Stimulated activated memory B cell treated with anti-CD40 and anti-IgM and Interleukin-4, amounts not matched to agents 10 μg/mL and 1 μg/mL and 100 μg/mL, for 72 hours (primary cell): Measurements from ENCODE around the gene CYP4A22.
"Not testable (repeated sequence)": the region's sequence is repeated elsewhere in the genome, so short reads cannot be mapped to it uniquely, and the experiment has no call there.

Experiments used
- ATAC-seq: fragments of 150-1000 bp; cut with Tn5 transposase; 2 replicates; pipeline ENCODE4 v1.10.0; 2021
- H3K27ac Mint-ChIP-seq: one replicate; pipeline ENCODE4 v1.8.0; 2022; ENCODE audit warnings: mild to moderate bottlenecking, mixed read lengths
- H3K27me3 Mint-ChIP-seq: one replicate; pipeline ENCODE4 v1.8.0; 2022; ENCODE audit warnings: mixed read lengths
- H3K36me3 Mint-ChIP-seq: one replicate; pipeline ENCODE4 v1.8.0; 2022; ENCODE audit warnings: mixed read lengths
- H3K4me1 Mint-ChIP-seq: one replicate; pipeline ENCODE4 v1.8.0; 2022; ENCODE audit warnings: mixed read lengths
- H3K4me3 Mint-ChIP-seq: one replicate; pipeline ENCODE4 v1.8.0; 2022; ENCODE audit warnings: mild to moderate bottlenecking, moderate library complexity, mixed read lengths
- H3K9me3 Mint-ChIP-seq: one replicate; pipeline ENCODE4 v1.8.0; 2022; ENCODE audit warnings: mixed read lengths

CYP4A22 gene, protein sequence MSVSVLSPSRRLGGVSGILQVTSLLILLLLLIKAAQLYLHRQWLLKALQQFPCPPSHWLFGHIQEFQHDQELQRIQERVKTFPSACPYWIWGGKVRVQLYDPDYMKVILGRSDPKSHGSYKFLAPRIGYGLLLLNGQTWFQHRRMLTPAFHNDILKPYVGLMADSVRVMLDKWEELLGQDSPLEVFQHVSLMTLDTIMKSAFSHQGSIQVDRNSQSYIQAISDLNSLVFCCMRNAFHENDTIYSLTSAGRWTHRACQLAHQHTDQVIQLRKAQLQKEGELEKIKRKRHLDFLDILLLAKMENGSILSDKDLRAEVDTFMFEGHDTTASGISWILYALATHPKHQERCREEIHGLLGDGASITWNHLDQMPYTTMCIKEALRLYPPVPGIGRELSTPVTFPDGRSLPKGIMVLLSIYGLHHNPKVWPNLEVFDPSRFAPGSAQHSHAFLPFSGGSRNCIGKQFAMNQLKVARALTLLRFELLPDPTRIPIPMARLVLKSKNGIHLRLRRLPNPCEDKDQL

DNA sequence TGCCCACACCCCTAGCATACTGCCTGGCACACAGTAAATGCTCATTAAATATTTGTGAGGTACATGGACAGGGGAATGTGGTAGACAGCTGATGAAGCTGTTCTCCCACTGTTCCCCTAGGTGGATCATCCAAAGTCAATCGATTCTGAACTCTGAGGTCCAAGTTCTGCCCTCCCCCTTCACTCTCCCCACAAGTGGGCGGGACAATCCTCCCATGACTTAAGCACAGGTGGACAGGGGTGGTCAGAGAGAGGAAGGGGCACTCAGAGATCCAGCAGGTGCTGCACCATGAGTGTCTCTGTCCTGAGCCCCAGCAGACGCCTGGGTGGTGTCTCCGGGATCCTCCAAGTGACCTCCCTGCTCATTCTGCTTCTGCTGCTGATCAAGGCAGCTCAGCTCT, at the start of gene CYP4A22:
CYP4A22 (plus strand) TSS at position 244 of the 400 bp plus-strand sequence; CDS start at position 289, 45 bp downstream.
- H3K4me1 Mint-ChIP-seq, result no peaks in the 10 kb centered on the region
- H3K36me3 Mint-ChIP-seq, result no peaks in the 10 kb centered on the region
- ATAC-seq, result no peak
- H3K4me3 Mint-ChIP-seq, result no peak within 1 kb of the TSS
- no peak within 1 kb of the TSS for H3K27ac Mint-ChIP-seq
- no peaks in the 10 kb centered on the region for H3K9me3 Mint-ChIP-seq
- peaks cover 6% of the 10 kb centered on the region for H3K27me3 Mint-ChIP-seq

DNA sequence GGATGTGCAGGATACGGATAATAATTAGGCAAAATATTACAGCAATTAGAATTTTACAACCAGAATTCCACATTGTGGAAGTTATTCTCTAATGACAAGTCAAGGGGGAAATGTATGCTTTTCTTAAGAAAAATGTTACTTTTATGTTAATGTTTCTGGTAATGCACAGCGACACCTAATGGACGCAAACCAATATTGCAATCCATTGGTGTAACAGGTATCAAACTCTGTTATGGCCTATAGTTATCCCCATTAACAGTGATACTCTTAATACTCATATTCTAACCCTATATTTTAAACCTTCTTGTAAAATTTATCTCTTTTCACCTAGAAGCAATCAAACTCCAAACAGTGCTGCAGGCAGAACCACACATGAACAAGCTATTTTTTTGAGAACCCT, 47.9 kb upstream of the CYP4A22 start:
- not testable (repeated sequence) for H3K27ac Mint-ChIP-seq, H3K27me3 Mint-ChIP-seq, H3K36me3 Mint-ChIP-seq, H3K4me3 Mint-ChIP-seq, ATAC-seq, H3K4me1 Mint-ChIP-seq, H3K9me3 Mint-ChIP-seq

DNA sequence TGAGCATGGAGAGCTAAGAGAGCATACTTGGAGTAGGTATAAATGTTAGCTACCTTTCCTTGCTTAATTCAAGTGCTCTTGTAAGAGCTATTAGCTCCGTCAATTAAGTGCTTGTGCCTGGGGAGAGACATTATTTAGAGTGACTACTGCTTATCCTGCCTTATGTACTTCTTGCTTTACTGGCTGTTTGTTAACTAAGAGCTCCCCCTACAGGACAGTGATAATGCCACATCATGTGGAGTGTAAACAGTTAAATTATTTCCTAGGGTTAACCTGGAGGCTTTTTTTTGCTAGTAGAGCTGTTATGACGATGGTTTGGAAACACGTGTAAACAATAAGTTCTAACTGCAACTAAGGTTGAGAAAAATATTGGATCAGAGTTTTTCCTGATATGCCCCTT, 45.8 kb upstream of the CYP4A22 start:
- not testable (repeated sequence) for ATAC-seq, H3K4me3 Mint-ChIP-seq, H3K9me3 Mint-ChIP-seq, H3K27ac Mint-ChIP-seq, H3K4me1 Mint-ChIP-seq, H3K27me3 Mint-ChIP-seq, H3K36me3 Mint-ChIP-seq

DNA sequence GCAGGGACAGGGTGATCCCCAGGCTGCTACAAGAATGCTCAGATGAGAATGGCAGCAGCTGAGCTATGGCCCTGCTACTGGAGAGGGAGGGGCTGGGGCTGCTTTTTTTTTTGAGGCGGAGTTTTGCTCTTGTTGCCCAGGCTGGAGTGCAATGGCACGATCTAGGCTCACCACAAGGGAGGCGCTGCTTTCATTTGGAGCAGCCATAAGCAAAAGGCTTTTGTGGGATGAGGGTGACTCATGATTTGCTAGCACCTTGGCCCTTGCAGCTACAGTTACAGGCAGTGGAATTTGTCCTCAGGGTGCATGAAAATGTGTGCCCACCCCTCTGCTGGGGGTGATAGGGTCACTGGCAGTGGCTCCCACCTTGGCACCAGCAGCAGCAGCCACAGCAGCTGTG, 32.4 kb upstream of the CYP4A22 start:
- Mint-ChIP-seq H3K27me3 (peaks cover 20% of the 10 kb centered on the region), H3K36me3 (no peaks in the 10 kb centered on the region), H3K4me1 (no peaks in the 10 kb centered on the region), H3K9me3 (peaks cover 14% of the 10 kb centered on the region), H3K27ac (no peak overlapping the region), H3K4me3 (no peak overlapping the region)
- ATAC-seq, result no peak

DNA sequence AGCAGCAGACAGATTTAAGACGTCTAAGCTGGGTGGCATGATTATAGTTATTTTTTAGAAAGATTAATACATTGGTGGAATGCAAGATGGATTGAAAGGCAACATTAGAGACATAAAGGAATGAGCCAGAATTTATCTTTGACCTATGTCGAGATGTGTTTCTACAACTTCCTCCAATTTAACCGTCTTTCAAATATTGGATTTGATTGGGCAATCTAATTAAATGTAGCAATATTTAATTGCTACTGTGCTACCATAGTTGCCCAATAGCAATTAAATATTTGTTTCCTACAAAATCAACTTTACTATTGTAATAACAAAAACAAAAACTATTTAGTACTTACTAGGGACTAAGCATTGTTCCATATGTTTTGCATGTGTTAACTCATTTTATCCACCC, 30.4 kb upstream of the CYP4A22 start:
- no peak for ATAC-seq
- H3K4me3 Mint-ChIP-seq, result no peak overlapping the region
- no peaks in the 10 kb centered on the region for H3K4me1 Mint-ChIP-seq
- H3K9me3 Mint-ChIP-seq, result peaks cover 8% of the 10 kb centered on the region
- no peaks in the 10 kb centered on the region for H3K36me3 Mint-ChIP-seq
- H3K27ac Mint-ChIP-seq, result no peak overlapping the region
- H3K27me3 Mint-ChIP-seq, result peaks cover 17% of the 10 kb centered on the region

DNA sequence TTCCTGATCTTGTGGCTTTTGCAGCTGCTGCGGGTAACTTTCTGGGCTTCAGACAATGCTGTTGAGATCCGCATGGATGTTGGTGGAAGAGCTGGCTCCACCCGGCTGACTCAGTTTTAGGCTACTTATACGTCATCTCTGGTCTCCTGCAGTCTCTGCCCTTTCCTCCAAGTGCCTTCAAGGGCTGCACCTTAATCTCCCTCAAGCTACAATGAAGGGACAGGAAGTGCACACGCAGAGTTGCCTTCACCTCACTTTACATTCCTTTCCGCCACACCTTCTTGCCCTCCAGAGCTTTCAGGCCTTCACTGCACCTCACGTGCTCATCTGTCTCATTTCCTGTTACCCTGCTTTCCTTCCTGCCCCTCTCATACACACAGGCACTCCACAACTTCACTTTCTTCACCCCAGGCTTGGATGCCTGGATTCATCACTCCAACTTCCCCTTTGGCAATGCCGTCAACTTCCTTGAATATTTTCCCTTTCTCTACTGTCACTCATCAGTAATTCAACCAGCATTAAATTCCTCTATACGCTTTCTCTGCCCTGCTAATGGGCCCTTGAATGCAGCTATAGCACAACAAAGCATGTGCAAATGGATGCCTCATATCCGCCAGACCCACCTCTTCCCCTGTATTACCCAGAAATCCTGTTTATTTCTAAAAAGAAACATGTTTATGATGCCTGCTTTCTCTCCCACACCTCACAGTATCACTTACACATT, 29.2 kb upstream of the CYP4A22 start:
- not testable (repeated sequence) for H3K36me3 Mint-ChIP-seq, H3K4me1 Mint-ChIP-seq, H3K9me3 Mint-ChIP-seq, H3K27ac Mint-ChIP-seq, H3K27me3 Mint-ChIP-seq, H3K4me3 Mint-ChIP-seq, ATAC-seq

DNA sequence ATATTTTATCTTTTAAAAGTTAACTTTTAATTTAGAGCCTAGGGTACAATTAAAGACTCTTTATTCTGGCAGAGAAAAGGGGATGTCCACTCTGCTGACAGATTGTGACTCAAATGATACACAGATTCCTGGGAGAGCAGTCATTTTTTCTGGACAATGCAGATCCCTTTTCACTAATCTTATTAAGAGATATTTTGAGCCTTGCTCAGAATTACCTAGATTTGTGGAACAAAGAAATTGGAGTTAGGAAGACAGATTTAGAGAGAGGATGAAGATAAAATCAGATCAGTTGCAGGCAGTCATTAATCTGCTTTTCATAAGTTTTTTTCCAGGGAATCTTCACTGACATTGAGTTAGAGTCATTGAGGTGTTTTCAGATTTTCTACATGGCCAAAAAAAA, 27.8 kb upstream of the CYP4A22 start:
- not testable (repeated sequence) for H3K9me3 Mint-ChIP-seq, ATAC-seq, H3K27me3 Mint-ChIP-seq, H3K4me3 Mint-ChIP-seq, H3K36me3 Mint-ChIP-seq, H3K27ac Mint-ChIP-seq, H3K4me1 Mint-ChIP-seq

DNA sequence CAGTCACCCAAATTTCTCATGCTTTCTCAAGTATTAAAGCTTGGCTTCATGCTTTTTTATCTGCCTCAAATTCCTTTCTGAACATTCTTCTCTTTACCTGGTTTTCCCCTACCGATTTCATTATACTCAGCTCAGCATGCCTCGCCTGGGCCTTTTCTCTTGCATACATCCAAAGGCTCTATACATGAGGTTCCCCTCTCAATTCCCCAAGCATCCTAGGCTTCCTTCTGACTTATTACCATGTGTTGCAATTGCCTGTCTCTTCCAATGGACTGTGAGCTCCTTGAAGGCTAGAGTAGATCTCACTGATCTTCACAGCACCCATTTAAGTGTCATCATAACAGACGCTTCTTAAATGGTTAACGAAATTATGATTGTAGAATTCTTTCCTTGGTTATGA, 24.1 kb upstream of the CYP4A22 start:
- no peaks in the 10 kb centered on the region for H3K36me3 Mint-ChIP-seq
- no peak for ATAC-seq
- peaks cover 4% of the 10 kb centered on the region for H3K9me3 Mint-ChIP-seq

DNA sequence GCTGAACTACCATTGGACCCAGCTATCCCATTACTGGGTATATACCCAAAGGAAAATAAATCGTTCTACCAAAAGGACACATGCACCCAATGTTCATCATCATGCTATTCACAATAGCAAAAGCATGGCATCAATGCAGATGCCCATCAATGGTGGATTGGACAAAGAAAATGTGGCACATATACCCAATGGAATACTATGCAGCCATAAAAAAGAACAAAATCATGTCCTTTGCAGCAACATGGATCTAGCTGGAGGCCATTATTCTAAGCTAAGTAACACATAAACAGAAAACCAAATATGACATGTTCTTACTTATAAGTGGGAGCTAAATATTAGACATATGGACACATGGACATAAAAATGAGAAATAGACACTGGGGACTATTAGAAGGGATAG, 16.2 kb upstream of the CYP4A22 start:
- not testable (repeated sequence) for H3K9me3 Mint-ChIP-seq, H3K27me3 Mint-ChIP-seq, H3K36me3 Mint-ChIP-seq, ATAC-seq, H3K4me3 Mint-ChIP-seq, H3K27ac Mint-ChIP-seq, H3K4me1 Mint-ChIP-seq

More for the DNA sequence above, 24.1 kb upstream of the CYP4A22 start:
- H3K27me3 Mint-ChIP-seq, result peaks cover 8% of the 10 kb centered on the region
- H3K4me1 Mint-ChIP-seq, result no peaks in the 10 kb centered on the region
- H3K4me3 Mint-ChIP-seq, result no peak overlapping the region
- no peak overlapping the region for H3K27ac Mint-ChIP-seq

DNA sequence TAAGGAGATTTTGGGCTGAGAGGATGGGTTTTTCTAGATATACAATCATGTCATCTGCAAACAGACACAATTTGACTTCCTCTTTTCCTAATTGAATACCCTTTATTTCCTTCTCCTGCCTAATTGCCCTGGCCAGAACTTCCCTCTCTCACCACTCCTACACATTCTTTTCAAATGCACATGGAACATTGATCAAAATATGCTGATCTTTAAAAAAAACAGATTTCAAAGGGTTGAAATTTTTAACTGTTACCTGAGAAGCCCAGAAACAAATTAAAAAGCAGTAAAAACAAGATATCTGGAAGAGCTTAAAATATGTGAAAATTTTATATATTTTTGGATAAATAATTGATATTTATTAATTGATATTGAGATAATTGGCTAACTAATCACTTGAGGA, 12.4 kb upstream of the CYP4A22 start:
- ATAC-seq, H3K27me3 Mint-ChIP-seq, H3K4me1 Mint-ChIP-seq, H3K4me3 Mint-ChIP-seq, H3K36me3 Mint-ChIP-seq, H3K27ac Mint-ChIP-seq: not testable (repeated sequence)
- peaks cover 12% of the 10 kb centered on the region for H3K9me3 Mint-ChIP-seq

DNA sequence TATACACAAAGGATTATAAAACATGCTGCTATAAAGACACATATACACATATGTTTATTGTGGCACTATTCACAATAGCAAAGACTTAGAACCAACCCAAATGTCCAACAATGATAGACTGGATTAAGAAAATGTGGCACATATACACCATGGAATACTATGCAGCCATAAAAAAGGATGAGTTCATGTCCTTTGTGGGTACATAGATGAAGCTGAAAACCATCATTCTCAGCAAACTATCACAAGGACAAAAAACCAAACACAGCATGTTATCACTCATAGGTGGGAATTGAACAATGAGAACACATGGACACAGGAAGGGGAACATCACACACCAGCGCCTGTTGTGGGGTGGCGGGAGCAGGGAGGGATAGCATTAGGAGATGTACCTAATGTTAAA, 10.2 kb upstream of the CYP4A22 start:
- H3K4me1 Mint-ChIP-seq, H3K27me3 Mint-ChIP-seq, H3K4me3 Mint-ChIP-seq, ATAC-seq, H3K36me3 Mint-ChIP-seq, H3K9me3 Mint-ChIP-seq, H3K27ac Mint-ChIP-seq: not testable (repeated sequence)

DNA sequence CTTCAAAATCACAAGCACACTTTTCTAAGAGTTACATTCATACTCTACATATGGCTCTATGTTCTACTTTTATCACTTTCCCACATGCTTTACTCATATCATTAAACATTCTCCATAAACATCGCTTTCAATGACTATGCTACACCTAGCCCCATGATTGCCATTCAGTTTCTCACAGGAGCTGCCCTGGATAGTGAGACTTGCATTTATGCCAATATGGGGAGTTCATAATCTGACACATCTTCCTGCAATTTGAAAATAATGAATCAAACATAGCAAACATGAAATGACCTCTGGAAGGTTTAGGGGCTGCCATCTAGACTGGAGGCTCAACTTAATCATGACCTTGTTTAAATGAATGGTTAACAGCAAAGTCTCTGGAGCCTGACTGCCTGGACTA, 9.0 kb upstream of the CYP4A22 start:
- H3K36me3 Mint-ChIP-seq, result no peaks in the 10 kb centered on the region
- ATAC-seq, result no peak
- peaks cover 8% of the 10 kb centered on the region for H3K9me3 Mint-ChIP-seq
- H3K4me3 Mint-ChIP-seq, result no peak overlapping the region
- H3K27ac Mint-ChIP-seq, result no peak overlapping the region
- peaks cover 9% of the 10 kb centered on the region for H3K27me3 Mint-ChIP-seq
- H3K4me1 Mint-ChIP-seq, result no peaks in the 10 kb centered on the region

DNA sequence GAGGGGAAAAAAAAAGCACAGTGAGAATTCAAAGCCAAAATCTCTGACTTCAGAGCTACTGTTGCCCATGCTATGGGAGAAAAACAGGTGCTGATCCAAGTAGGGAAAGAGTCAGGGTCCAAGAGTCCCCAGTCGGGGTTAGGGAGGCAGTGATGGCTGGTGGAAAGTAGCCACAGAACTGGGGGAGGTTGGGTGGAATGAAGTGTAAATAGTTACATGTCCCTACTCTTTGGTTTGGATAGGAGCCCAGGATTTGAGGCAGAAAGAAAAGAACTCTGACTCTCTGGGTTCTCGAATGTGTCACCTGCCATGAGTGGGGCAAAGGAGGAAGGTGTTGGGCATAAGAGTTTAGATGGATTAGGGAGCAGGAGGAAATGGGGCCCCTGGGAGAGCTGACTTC, 8.4 kb upstream of the CYP4A22 start:
- ATAC-seq, H3K36me3 Mint-ChIP-seq, H3K27me3 Mint-ChIP-seq, H3K4me3 Mint-ChIP-seq, H3K4me1 Mint-ChIP-seq, H3K9me3 Mint-ChIP-seq, H3K27ac Mint-ChIP-seq: not testable (repeated sequence)

DNA sequence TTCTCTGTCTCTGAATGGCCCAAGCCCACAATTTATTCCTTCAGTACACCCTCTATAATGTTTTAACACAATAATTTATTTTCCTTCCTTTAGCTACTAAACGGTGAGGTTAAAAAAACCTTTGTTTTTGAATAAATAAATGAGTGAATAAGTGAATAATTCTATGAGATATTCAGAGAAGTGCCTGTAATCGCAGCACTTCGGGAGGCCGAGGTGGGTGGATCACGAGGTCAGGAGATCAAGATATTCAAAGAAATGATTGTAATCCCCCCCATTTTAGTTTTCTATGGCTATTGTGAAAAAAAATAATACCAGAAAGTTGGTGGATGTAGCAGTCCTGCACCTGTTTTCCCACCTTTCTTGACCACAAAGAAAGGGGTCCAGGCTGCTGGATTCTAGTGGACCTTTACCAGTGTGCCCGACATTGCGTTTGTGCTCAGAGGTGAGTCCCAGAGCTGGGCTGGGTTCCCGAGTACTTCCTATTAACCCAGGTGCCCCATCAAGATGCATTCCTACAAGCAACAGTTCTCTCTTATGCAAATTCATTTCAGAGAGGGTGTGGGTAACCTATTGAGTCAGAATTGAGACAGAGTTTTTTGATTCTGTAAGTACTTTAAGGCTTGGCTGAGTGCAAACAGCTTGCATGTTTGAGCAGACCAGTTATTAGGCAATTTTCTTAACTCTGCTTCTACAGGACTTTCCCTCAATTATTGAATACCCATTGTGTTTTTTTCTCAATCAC, 7.6 kb upstream of the CYP4A22 start:
- not testable (repeated sequence) for H3K4me1 Mint-ChIP-seq, H3K27me3 Mint-ChIP-seq, H3K9me3 Mint-ChIP-seq, H3K4me3 Mint-ChIP-seq, H3K27ac Mint-ChIP-seq, ATAC-seq, H3K36me3 Mint-ChIP-seq

DNA sequence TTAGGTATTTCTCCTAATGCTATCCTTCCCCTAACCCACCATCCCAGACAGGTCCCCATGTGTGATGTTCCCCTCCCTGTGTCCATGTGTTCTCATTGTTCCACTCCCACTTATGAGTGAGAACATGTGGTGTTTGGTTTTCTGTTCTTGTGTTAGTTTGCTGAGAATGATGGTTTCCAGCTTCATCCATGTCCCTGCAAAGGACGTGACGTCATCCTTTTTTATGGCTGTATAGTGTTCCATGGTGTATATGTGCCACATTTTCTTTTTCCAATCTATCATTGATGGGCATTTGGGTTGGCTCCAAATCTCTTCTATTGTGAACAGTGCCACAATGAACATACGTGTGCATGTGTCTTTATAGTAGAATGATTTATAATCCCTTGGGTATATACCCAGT, 4.6 kb upstream of the CYP4A22 start:
- not testable (repeated sequence) for H3K4me1 Mint-ChIP-seq, H3K27me3 Mint-ChIP-seq, H3K9me3 Mint-ChIP-seq, ATAC-seq, H3K27ac Mint-ChIP-seq, H3K4me3 Mint-ChIP-seq, H3K36me3 Mint-ChIP-seq
